IPS DF 6.9 (cell line): Measurements from ENCODE around the gene NR5A2.
A peak's percentile ranks its signal among the peaks of the same experiment; 100 is the strongest.

ENCODE experiments used
- DNase-seq: peaks from one replicate; pipeline ENCODE4 v3.0.0-alpha.2; 2013; ENCODE audit warnings: low read depth, low spot score
- H3K27ac ChIP-seq: one replicate; pipeline ENCODE4 v1.5.1; 2013; ENCODE audit warnings: low read length, control low read depth
- H3K27me3 ChIP-seq: 2 replicates; pipeline ENCODE4 v1.6.1; 2013; ENCODE audit warnings: mild to moderate bottlenecking, low read length; ENCODE audit not compliant: control insufficient read depth, insufficient read depth
- H3K36me3 ChIP-seq: 2 replicates; pipeline ENCODE4 v1.6.1; 2013; ENCODE audit warnings: low read length; ENCODE audit not compliant: control insufficient read depth, insufficient read depth
- H3K4me1 ChIP-seq: 2 replicates; pipeline ENCODE4 v1.6.1; 2013; ENCODE audit warnings: low read length; ENCODE audit not compliant: control insufficient read depth, insufficient read depth
- H3K4me3 ChIP-seq: 2 replicates; pipeline ENCODE4 v1.5.1; 2013; ENCODE audit warnings: mild to moderate bottlenecking, low read length
- H3K9me3 ChIP-seq: 2 replicates; pipeline ENCODE4 v1.6.1; 2013; ENCODE audit warnings: low read length, inconsistent platforms; ENCODE audit not compliant: control insufficient read depth, insufficient read depth
- WGBS: extraction: QIAGEN DNeasy Blood & Tissue Kit; methylation state at CpG from one replicate; pipeline ENCODE4 v1.1.7; 2013; ENCODE audit warnings: mixed read lengths, missing lambda C conversion rate; ENCODE audit not compliant: insufficient read length, insufficient coverage; 5-methylcytosine and 5-hydroxymethylcytosine counted together

Gene NR5A2

GRCh38 chr1:200035397-200035955 lies 8.0 kb downstream of the NR5A2 start:
- peaks cover 33% of the 10 kb centered on the region for H3K27me3 ChIP-seq

GRCh38 chr1:200035956-200036618 lies 8.6 kb downstream of the NR5A2 start:
- Histone ChIP-seq H3K27ac (no peak overlapping the region), H3K9me3 (no peaks in the 10 kb centered on the region), H3K36me3 (no peaks in the 10 kb centered on the region), H3K4me1 (peaks cover 10% of the 10 kb centered on the region), H3K4me3 (peak overlapping the region; percentile 35; the same call in 1 of the 2 replicates), H3K27me3 (peaks cover 34% of the 10 kb centered on the region)
- no CpG with 5 or more reads among the region's 27 CpGs for WGBS
- no peak for DNase-seq

More at GRCh38 chr1:200035397-200035955, 8.0 kb downstream of the NR5A2 start:
- no peak overlapping the region for H3K27ac ChIP-seq
- no peaks in the 10 kb centered on the region for H3K9me3 ChIP-seq
- WGBS, result no CpG with 5 or more reads among the region's 36 CpGs
- H3K4me3 ChIP-seq, result peak overlapping the region; percentile 35; the same call in 1 of the 2 replicates
- no peaks in the 10 kb centered on the region for H3K36me3 ChIP-seq
- H3K4me1 ChIP-seq, result peaks cover 10% of the 10 kb centered on the region
- no peak for DNase-seq

- whole genome bisulfite sequencing, result no CpG with 5 or more reads among the region's 18 CpGs
- Histone ChIP-seq H3K27me3 (peaks cover 40% of the 10 kb centered on the region), H3K9me3 (no peaks in the 10 kb centered on the region), H3K27ac (no peak overlapping the region), H3K4me3 (peak overlapping the region; percentile 35; the same call in 1 of the 2 replicates), H3K4me1 (peaks cover 10% of the 10 kb centered on the region), H3K36me3 (no peaks in the 10 kb centered on the region)
- no peak for DNase-seq
These were observed 9.2 kb downstream of the NR5A2 start for GRCh38 chr1:200036619-200037270.

GRCh38 chr1:200037501-200037900 lies 10.0 kb downstream of the NR5A2 start:
- WGBS, result no CpG with 5 or more reads among the region's 2 CpGs
- Histone ChIP-seq H3K4me3 (no peak overlapping the region), H3K9me3 (no peaks in the 10 kb centered on the region), H3K27ac (no peak overlapping the region), H3K36me3 (no peaks in the 10 kb centered on the region), H3K4me1 (peaks cover 10% of the 10 kb centered on the region), H3K27me3 (peaks cover 38% of the 10 kb centered on the region)
- DNase-seq, result no peak

- peak overlapping the region; percentile 36; the same call in 1 of the 2 replicates for H3K4me3 ChIP-seq
- no peaks in the 10 kb centered on the region for H3K9me3 ChIP-seq
These were observed 10.4 kb downstream of the NR5A2 start for GRCh38 chr1:200037904-200038303.

GRCh38 chr1:200038325-200038980 lies 10.9 kb downstream of the NR5A2 start:
- Histone ChIP-seq H3K27ac (no peak overlapping the region), H3K27me3 (peaks cover 40% of the 10 kb centered on the region), H3K9me3 (no peaks in the 10 kb centered on the region), H3K4me3 (peak overlapping the region; percentile 63; the same call in 1 of the 2 replicates), H3K36me3 (no peaks in the 10 kb centered on the region), H3K4me1 (peaks cover 8% of the 10 kb centered on the region)
- WGBS, result no CpG with 5 or more reads among the region's 32 CpGs
- DNase-seq, result no peak

More at GRCh38 chr1:200037904-200038303, 10.4 kb downstream of the NR5A2 start:
- Histone ChIP-seq H3K36me3 (no peaks in the 10 kb centered on the region), H3K27ac (no peak overlapping the region), H3K4me1 (peaks cover 10% of the 10 kb centered on the region), H3K27me3 (peaks cover 40% of the 10 kb centered on the region)
- no CpG with 5 or more reads among the region's 8 CpGs for WGBS
- DNase-seq, result no peak

GRCh38 chr1:200038981-200039848 lies 11.7 kb downstream of the NR5A2 start:
- WGBS, result no CpG with 5 or more reads among the region's 79 CpGs
- Histone ChIP-seq H3K4me3 (peak overlapping the region; percentile 63; the same call in 1 of the 2 replicates), H3K27me3 (peaks cover 38% of the 10 kb centered on the region), H3K27ac (no peak overlapping the region), H3K9me3 (no peaks in the 10 kb centered on the region), H3K4me1 (peaks cover 4% of the 10 kb centered on the region; the same call in 1 of the 2 replicates), H3K36me3 (no peaks in the 10 kb centered on the region)
- no peak for DNase-seq

- WGBS, result no CpG with 5 or more reads among the region's 26 CpGs
- H3K36me3 ChIP-seq, result no peaks in the 10 kb centered on the region
- DNase-seq, result no peak
- no peak overlapping the region for H3K27ac ChIP-seq
- peak overlapping the region; percentile 63; the same call in 1 of the 2 replicates for H3K4me3 ChIP-seq
- no peaks in the 10 kb centered on the region for H3K9me3 ChIP-seq
- H3K27me3 ChIP-seq, result peaks cover 38% of the 10 kb centered on the region
- peaks cover 4% of the 10 kb centered on the region; the same call in 1 of the 2 replicates for H3K4me1 ChIP-seq
These were observed 12.5 kb downstream of the NR5A2 start for GRCh38 chr1:200039849-200040474.

- H3K27me3 ChIP-seq, result peaks cover 34% of the 10 kb centered on the region
- H3K36me3 ChIP-seq, result no peaks in the 10 kb centered on the region
- DNase-seq, result no peak
- no CpG with 5 or more reads among the region's 35 CpGs for WGBS
- no peaks in the 10 kb centered on the region for H3K9me3 ChIP-seq
- no peak overlapping the region for H3K27ac ChIP-seq
- peak overlapping the region; percentile 63; the same call in 1 of the 2 replicates for H3K4me3 ChIP-seq
- peaks cover 4% of the 10 kb centered on the region; the same call in 1 of the 2 replicates for H3K4me1 ChIP-seq
These were observed 13.1 kb downstream of the NR5A2 start for GRCh38 chr1:200040481-200041138.
